Activated CD4-positive, alpha-beta T cell treated with anti-CD3 and anti-CD28 coated beads, Interleukin-2, amount 50 U/mL, for 48 hours (primary cell): ENCODE measurements around the gene SETX.

Experiments used
- DNase-seq, 2 experiments: peaks; one replicate each; pipeline ENCODE4 v3.0.0-alpha.2; 2020

Gene SETX

GRCh38 chr9:132238026-132238972 lies 116.5 kb downstream of the SETX start:
- DNase-seq: no peak

- DNase-seq: no peak
Observed at GRCh38 chr9:132237481-132237880, 117.3 kb downstream of the SETX start.

- DNase-seq: no peak
Observed at GRCh38 chr9:132236662-132237311, 118.0 kb downstream of the SETX start.

GRCh38 chr9:132235894-132236661 lies 118.7 kb downstream of the SETX start:
- DNase-seq: peak; percentile 86 to 88

GRCh38 chr9:132235125-132235524 lies 119.7 kb downstream of the SETX start:
- no peak for DNase-seq

GRCh38 chr9:132234535-132234934 lies 120.3 kb downstream of the SETX start:
- DNase-seq: no peak

GRCh38 chr9:132233138-132233537 lies 121.6 kb downstream of the SETX start:
- no peak for DNase-seq

GRCh38 chr9:132232522-132232921 lies 122.3 kb downstream of the SETX start:
- DNase-seq: no peak

- no peak for DNase-seq
Observed at GRCh38 chr9:132231019-132231701, 123.6 kb downstream of the SETX start.

GRCh38 chr9:132230605-132231004 lies 124.2 kb downstream of the SETX start:
- no peak for DNase-seq

GRCh38 chr9:132228062-132228461 lies 126.7 kb downstream of the SETX start:
- DNase-seq: no peak

GRCh38 chr9:132226571-132227430 lies 128.0 kb downstream of the SETX start:
- no peak for DNase-seq

- no peak for DNase-seq
Observed at GRCh38 chr9:132224645-132225044, 130.1 kb downstream of the SETX start.

GRCh38 chr9:132221941-132222340 lies 132.8 kb downstream of the SETX start:
- DNase-seq: no peak

- no peak for DNase-seq
Observed at GRCh38 chr9:132218208-132218607, 136.6 kb downstream of the SETX start.

GRCh38 chr9:132216861-132217619 lies 137.7 kb downstream of the SETX start:
- no peak for DNase-seq

GRCh38 chr9:132214027-132214622 lies 140.7 kb downstream of the SETX start:
- DNase-seq: no peak

- no peak for DNase-seq
Observed at GRCh38 chr9:132211570-132211969, 143.2 kb downstream of the SETX start.
